OCI-LY3 (cell line): ENCODE data around the gene VSX1.

Experiments
- CTCF ChIP-seq: fragments of 200-600, 300-600 bp; sonication (generic); IDR thresholded peaks from 2 replicates; pipeline ENCODE4 v1.5.1; 2014; ENCODE audit warnings: antibody characterized with exemption, low read length, low read depth
- EZH2phosphoT487 ChIP-seq: fragments of 200-600 bp; shearing (Covaris generic); IDR thresholded peaks from 2 replicates; pipeline ENCODE4 v1.6.1; 2018; ENCODE audit warnings: antibody characterized with exemption, mixed run types, low read depth

GRCh38 chr20:25076201-25076600, 5.7 kb downstream of the VSX1 start:
- no peak for TF ChIP-seq CTCF
- no peak for TF ChIP-seq EZH2phosphoT487
